Fibroblast of the conjunctiva (primary cell): ENCODE results near the gene CAVIN4.

Source experiments
- DNase-seq: peaks from one replicate; pipeline ENCODE4 v3.0.0-alpha.2; 2010; ENCODE audit warnings: low read depth

CAVIN4 gene, protein sequence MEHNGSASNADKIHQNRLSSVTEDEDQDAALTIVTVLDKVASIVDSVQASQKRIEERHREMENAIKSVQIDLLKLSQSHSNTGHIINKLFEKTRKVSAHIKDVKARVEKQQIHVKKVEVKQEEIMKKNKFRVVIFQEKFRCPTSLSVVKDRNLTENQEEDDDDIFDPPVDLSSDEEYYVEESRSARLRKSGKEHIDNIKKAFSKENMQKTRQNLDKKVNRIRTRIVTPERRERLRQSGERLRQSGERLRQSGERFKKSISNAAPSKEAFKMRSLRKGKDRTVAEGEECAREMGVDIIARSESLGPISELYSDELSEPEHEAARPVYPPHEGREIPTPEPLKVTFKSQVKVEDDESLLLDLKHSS

DNA sequence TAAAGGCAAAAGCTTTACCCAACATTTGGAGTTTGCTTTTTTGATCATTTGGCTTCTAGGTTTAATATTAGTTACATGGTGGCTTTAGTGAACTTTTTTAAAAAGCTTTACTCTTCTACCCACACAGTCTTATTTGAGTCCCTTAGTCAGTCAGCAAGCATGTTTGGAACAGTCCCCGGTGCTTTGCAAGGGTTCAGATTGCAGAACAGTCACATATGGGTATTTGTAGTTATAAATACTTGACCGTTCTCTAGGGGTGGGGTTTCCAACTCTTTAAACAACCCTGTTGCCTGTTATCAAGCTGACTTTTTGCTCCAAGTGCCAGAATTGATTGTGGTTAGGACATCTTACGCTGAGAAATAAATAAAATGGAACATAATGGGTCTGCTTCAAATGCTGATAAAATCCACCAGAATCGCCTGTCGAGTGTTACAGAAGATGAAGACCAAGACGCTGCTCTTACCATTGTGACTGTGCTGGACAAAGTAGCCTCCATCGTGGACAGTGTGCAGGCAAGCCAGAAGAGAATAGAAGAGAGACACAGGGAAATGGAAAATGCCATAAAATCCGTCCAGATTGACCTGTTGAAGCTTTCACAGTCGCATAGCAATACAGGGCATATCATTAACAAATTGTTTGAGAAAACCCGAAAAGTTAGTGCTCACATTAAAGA lies at the start of gene CAVIN4:
Gene CAVIN4 (plus strand): TSS at position 304 of the 673 bp plus-strand sequence. CDS start 65 bp downstream, at position 369.
- no peak for DNase-seq

DNA sequence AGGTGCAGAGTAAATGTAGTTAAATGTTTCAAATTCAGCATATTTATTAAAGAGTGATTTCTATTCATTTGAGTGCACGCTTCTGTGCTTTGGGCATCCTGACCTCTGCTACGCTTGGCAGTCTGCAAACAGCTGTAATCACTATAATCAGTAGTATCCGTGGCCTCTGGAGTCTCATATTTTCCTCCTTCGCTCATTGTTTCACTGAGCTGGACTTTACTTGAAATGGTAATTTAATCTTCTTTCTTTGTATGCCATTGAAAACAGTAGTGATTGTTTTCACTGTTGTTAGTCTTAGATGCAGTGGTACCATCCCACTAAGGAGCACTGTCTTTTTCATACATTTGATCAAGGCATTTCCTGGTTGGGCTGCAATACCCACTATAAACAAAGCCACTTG lies 43.5 kb upstream of the CAVIN4 start:
- DNase-seq, result peak; percentile 10

DNA sequence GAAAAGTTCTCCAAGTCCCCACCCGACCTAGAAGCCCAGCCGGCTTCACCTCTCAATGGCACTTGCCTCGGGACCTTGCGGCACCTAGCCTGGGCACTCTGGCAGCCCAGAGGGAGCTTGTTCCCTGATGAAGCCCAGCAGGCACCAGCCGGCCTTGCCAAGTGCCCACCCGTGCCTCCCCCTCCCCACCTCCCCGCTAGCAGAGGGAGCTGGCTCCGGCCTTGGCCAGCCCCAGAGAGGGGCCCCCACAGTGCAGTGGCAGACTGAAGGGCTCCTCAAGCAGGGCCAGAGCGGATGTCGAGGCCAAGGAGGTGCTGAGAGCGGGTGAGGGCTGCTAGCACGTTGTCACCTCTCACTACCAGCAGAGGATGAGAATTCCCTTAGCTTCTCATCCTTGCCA lies 37.6 kb upstream of the CAVIN4 start:
- DNase-seq, result no peak

DNA sequence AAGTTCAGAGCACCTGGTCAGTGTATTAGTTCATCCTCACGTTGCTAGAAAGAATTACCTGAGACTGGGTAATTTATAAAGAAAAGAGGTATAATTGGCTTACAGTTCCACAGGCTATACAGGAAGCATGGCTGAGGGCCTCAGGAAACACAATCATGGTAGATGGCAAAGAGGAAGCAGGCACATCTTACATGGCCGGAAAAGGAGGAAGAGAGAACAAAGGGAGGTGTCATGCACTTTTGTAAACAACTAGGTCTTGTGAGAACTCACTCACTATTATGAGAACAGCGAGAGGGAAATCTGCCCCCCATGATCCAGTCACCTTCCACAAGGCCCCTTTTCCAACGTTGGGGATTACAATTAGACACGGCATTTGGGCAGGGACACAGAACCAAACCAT lies 28.8 kb upstream of the CAVIN4 start:
- DNase-seq, result no peak

DNA sequence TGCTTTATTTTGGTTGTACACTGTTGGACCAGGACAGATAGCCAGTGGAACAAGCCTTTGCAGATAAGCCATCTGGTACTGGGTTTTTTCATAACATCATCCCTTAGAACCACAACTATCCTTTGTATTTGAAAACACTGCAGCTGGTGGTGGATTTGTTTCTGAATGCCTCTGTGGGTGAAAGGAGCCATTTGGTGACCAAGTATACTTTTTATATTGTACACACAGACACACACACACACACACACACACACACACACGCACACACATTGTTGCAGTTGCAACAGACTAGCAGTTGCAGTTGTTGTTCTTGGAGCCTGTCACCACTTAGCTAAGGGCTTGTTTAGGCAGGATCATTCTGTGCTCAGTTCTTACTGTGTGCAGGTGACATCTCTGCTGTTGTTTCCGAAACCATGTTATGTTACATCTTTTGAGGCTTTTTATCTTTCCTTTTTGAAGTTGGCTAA lies 22.9 kb upstream of the CAVIN4 start:
- no peak for DNase-seq

DNA sequence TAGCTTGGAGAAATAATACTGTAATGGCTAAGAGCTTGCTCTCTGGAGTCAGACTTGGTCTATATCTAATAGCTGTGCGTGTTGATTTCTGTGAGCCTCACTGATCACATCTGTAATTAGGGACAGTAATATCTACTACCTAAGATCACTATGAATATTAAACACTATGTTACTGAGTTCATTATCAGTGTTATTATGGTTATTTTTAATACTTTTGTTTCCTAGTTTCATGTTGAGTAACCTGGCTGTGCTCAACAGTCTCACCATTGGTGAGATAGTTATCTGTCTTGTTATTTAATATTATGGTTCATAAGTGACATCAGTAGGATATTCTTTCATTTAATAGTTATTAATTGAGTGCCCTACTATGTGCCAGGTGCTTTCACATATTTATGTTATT lies 22.4 kb upstream of the CAVIN4 start:
- no peak for DNase-seq

DNA sequence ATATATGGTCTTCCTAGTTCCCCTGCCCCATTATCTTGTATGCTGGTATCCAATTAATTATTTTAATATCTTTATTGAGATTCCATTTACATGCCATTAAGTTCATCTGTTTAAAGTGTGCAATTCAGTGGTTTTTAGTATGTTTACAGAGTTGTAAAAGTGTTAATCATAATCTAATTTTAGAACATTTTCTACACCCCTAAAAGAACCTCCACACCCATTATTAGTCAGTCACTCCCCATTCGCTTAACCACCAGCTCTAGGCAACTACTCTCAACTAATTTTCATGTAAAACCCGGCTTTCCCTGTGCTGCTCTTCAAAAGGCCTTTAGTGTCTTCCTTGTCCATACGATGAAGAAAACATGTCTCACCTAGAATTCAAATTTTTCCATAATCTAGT lies 20.8 kb upstream of the CAVIN4 start:
- DNase-seq, result no peak

DNA sequence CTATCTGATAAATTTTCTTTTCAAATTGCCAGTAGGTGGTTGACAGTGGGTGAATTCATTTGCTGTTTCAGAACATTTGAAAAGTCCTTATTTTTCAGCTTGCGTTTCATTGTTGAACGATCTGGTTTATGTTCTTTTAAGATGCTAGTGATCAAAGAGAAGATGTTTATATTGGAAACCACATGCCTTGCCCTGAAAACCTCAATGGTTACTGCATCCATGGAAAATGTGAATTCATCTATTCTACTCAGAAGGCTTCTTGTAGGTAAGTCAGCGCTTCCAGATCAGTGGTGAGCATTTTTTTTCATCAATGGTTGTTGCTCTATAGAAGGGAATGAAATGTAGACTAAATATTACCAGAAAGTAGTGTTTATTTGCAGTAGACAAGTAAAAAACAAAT lies 16.6 kb upstream of the CAVIN4 start:
- no peak for DNase-seq

DNA sequence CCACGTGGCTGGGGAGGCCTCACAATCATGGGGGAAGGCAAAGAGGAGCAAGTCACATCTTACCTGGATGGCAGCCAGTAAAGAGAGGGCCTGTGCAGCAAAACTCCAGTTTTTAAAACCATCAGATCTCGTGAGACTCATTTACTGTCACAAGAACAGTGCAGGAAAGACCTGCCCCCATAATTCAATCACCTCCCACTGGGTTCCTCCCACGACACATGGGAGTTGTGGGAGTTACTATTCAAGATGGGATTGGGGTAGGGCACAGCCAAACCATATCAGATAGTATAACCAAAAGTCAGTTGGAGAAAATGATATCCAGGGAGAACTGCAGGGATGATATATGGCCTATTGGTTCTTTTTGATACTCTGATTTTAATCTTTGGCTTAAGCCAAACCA lies 10.0 kb upstream of the CAVIN4 start:
- DNase-seq, result no peak

DNA sequence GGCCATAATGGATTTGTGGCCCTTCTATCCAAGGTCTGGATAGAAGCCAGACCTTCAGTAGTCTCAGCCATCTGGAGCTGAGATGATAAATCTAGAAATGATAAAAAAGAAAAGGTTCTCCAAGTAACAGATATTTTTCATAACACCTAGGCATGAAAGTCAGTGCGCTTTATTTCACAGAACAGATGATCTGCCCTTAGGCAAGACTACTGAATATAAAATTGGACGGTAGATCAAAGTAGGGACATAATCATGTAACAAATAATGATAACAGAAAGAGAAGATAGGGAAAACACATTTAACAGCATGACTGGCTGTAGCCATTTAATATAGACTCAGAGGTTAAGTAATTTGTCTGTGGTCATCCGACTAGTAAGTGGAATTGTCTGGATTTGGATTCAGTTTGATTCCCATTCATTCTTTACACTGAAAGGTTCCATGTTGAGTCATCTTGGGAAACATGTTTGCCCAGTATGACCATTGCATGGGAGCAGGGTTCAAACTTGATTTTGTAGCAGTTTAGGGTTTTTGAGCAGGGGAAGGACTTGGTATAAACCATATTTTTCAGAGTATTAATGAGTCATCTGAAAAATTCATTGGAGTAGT lies 4.1 kb upstream of the CAVIN4 start:
- no peak for DNase-seq

DNA sequence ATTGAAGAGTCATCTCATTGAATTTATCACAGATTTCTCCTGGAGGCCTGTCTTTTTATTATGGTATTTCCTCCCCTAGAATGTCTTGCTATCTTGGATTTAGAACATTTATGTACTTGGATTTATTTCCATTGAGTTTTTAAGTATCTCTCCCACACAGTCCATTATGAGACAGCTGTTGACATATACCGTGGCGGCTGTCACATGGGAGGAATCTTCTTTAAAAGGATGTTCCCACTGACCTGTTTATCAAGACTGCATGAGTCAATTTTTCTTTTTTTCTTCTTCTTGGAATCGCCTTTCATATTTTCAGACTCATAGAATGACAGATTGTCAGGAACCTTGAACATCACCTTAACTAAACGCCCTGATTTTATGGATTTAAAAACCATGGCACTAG lies 2.9 kb upstream of the CAVIN4 start:
- DNase-seq, result no peak

DNA sequence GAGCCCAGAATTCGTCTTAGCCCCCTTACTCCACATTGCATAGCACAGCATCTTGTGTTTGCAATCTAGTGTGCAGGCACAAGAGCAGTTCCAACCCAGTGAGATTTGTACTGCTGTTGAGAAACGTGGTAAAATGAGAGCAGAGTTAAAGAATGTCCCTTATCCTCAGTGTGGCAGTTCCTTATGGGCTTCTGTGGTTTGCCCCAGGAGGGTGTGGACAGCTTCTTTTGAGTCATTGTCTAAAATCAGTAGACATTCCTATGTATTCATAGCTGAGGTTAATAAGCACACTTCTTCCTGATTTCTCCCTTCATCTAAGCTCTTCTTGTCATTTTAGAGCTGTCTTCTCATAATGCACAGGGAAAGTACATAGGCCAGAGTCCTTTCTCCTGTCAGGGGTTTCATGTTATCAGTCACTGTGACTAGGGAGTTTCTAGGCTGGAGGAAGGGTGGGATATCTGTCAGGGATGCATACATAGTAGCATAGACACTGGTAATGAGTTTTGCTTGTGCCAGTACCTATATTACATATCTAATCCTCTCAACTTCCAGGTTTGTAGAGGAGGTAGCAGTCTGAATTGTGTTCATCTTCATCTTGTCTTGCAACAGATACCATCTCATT lies 2.0 kb upstream of the CAVIN4 start:
- DNase-seq, result no peak

DNA sequence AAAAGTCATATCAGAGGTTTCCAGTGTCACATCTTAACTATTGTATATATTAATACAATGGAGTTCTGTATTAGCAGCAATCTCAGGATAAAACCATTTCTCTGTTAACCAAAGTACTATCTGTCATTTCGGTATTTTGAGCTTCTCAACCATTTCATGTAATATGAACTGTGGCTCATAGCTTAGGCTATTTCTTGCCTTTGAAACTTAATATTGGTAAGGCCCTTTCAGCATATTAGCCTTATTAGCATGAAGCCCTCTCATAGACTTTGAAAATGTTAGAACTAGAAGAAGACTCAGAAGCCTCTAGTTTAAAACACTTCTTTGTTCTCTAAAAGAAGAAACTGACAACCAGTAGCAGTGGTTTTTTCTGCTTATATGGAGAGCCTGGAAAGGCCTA lies 731 bp downstream of the CAVIN4 start:
- DNase-seq, result no peak

DNA sequence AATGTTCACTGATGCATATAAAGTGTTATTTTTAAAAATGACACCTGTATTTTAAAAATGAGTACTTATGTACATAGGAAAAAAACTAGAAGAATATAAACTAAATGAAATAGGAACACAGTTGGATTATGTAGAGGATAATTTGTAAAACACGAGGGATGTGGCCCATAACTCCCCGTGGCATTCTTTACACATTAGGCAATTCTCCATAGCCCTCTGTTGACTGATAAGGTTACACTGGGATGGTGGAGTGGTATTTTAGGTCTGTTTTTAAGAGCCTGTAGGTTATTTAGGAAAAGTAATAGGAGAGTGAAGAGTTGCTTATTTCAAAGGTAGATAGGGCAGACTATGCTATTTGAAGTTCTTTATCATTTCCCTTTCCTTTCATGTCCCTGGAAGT lies 1.8 kb downstream of the CAVIN4 start:
- DNase-seq, result no peak

DNA sequence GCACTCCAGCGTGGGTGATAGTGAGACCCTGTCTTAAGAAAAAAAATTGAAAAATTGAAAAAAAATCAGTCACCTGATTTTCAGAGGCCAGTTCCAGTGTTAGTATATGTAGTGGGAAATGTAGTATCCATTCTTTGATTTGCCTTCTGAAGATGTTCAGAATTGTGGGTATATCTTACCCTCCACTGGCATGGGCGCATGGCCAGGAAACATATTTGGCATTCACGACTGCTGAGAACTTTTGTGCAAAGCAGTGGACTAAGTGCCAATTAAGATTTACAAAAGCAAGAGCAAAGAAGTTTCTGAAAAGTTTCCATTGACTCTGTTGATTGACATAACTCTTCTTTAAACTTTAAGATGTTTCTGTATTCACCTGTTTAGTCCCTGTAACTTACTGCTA lies 2.4 kb downstream of the CAVIN4 start:
- no peak for DNase-seq

DNA sequence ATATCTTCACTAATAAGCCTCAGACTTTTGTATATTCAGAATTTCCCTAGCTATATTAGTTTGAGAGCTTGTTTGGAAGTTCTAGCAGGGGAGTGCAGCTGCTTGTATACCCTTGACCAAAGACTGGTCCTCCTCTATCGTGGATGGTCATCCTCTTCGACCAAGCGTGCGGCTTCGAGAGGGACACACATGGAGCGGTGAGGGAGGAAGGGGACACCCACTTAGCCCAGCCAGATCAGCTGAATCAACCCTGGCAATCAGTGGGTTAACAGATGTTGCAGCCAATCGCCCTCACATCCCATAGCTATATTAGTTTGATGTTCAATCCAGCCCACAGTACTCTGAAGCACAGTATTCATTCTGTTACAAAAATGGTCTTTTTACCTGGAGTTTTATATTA lies 3.2 kb downstream of the CAVIN4 start:
- no peak for DNase-seq

DNA sequence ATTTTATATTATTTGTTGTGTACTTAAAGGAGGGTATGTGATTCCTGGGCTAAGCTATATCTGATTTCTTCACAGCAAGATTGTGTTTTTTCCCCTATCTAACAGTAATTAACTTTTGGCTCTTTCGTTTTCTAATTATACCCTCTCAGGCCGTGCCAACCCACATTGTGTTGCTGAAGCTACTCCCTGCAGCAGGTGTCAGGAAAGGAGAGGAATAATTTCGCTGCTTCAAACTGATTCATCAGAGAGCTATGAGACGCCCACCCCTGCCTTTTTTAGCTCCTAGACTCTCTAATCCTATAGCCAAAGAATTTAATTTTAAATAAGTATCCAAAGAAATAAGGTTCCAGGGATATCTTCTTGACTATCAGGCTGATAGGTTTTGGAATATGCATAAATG lies 3.8 kb downstream of the CAVIN4 start:
- DNase-seq, result no peak

DNA sequence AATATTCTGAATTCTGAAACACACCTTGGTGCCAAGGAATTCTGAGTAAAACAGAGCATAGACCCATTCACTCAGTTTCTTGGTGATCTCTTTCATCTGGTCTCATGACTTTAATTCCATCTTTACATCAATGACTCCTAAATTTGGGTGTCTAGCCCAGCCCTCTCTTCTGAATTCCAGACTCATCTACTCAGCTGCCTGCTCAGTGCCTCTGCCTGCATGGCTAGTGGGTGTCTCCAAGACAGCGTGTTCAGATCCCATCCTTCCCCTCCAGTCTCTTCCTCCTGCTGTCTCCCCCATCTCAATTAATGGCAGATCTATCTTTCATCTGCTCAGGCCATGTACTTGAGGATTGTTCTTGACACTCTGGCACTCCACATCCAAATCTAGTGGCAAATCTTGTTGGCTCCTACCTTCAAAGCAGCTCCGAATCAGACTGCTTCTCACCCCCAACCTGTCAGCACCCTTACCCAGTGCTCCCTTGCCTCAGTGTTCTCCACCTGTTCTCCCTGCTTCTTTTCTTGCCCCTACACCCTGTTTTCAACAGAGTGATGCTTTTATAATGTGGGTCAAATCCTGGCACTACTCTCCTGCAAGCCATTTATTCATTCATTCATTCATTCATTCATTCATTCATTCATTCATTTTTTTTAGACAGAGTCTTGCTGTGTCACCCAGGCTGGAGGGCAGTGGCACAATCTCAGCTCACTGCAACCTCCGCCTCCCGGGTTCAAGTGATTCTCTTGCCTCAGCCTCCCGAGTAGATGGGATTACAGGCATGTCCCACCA lies 5.3 kb downstream of the CAVIN4 start:
- DNase-seq, result no peak

DNA sequence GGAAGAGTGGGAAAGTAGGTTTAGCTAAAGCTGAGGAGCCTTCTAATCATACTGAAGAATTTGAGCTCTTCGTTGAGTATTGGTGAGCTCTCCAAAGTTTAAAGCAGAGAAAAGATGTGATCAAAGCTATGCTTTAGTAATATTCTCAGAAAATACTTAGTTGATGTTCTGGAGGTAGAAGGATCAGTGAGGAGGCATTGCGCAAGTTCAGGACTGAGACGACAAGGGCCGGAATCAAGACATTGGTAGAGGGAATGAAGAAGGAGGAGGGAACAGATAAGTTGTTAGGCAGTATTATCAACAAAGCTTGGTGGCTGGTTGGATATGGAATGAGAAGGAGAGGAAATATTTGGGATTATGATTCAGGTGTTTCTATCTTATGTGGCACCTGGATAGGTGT lies 7.1 kb downstream of the CAVIN4 start:
- no peak for DNase-seq

DNA sequence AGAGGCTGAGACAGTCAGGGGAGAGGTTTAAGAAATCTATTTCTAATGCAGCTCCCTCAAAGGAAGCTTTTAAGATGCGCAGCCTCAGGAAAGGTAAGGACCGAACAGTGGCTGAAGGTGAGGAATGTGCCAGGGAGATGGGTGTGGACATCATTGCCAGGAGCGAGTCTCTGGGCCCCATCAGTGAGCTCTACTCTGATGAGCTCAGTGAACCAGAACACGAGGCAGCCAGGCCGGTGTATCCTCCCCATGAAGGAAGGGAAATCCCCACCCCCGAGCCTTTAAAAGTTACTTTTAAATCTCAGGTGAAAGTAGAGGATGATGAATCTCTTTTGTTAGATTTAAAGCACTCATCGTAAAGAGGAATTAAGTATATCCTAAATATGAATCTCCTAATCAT lies 8.2 kb downstream of the CAVIN4 start:
- no peak for DNase-seq

DNA sequence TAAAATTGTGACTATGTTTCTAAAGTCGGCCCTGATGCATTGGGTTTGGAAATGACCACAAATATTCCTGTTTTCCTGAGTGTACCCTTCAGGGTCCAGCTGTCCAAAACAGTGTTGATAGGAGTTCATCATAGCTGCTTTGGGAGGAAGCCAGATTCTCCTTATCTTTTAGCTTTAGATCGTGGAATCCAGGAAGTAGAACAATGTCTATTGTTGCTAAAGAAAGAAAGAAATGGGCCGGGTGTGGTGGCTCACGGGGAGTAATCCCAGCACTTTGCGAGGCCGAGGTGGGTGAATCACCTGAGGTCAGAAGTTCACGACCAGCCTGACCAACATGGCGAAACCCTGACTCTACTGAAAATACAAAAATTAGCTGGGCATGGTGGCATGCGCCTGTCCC lies 9.5 kb downstream of the CAVIN4 start:
- DNase-seq, result no peak

DNA sequence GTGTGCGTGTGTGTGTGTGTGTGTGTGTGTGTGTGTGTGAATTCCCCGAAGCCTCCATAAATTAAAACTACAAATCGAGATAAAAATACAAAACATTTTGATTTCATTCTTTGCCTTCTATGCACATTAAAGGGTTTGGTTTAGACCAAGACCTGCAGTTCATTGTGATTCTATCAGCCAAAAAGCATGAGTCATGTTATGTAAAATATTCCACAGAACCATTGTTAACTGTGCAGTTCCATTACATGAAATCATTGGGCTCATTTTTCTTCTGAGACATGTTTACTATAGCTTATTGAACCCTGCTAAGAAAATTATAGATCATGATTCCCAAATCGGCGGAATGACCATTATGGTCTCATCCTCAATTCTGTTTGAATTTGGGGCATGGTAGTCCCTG lies 11.7 kb downstream of the CAVIN4 start:
- DNase-seq, result no peak
